Astrocyte (in vitro differentiated cells and primary cell): ENCODE measurements around the gene KCNC2.

ENCODE experiments used
- EZH2 ChIP-seq: IDR thresholded peaks from 2 replicates; pipeline ENCODE4 v1.6.1; 2012; ENCODE audit warnings: mild to moderate bottlenecking, low read length, inconsistent platforms; ENCODE audit not compliant: insufficient read depth
- TF ChIP-seq, protein P1 (sequence below): IDR thresholded peaks from 2 replicates; pipeline ENCODE4 v1.5.1; 2011; ENCODE audit warnings: low read depth, mild to moderate bottlenecking, inconsistent platforms, low read length, moderate library complexity; ENCODE audit not compliant: insufficient read depth

DNA sequence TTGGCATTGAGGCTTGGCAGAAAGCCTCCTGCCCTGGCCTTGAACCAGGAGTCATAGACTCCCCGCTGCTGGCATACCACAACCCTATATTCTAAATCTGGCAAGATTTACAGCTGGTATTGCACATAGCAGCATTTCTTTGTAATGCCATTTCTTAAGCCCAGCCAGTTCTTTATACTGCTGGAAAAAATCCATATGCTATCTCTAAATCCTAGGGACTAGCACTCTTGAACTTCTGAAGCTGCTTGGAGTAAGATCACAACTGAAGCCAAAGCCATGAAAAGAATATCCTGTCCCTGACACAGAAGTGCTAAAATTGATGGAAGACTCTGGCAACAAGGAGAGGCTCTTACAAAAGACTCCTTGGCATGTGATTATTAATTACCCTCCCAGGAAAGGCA is 89.3 kb downstream of the KCNC2 start:
- TF ChIP-seq, protein P1, sequence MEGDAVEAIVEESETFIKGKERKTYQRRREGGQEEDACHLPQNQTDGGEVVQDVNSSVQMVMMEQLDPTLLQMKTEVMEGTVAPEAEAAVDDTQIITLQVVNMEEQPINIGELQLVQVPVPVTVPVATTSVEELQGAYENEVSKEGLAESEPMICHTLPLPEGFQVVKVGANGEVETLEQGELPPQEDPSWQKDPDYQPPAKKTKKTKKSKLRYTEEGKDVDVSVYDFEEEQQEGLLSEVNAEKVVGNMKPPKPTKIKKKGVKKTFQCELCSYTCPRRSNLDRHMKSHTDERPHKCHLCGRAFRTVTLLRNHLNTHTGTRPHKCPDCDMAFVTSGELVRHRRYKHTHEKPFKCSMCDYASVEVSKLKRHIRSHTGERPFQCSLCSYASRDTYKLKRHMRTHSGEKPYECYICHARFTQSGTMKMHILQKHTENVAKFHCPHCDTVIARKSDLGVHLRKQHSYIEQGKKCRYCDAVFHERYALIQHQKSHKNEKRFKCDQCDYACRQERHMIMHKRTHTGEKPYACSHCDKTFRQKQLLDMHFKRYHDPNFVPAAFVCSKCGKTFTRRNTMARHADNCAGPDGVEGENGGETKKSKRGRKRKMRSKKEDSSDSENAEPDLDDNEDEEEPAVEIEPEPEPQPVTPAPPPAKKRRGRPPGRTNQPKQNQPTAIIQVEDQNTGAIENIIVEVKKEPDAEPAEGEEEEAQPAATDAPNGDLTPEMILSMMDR, result no peak
- no peak for TF ChIP-seq EZH2
